ENCODE results near the gene ARG1.

DNA sequence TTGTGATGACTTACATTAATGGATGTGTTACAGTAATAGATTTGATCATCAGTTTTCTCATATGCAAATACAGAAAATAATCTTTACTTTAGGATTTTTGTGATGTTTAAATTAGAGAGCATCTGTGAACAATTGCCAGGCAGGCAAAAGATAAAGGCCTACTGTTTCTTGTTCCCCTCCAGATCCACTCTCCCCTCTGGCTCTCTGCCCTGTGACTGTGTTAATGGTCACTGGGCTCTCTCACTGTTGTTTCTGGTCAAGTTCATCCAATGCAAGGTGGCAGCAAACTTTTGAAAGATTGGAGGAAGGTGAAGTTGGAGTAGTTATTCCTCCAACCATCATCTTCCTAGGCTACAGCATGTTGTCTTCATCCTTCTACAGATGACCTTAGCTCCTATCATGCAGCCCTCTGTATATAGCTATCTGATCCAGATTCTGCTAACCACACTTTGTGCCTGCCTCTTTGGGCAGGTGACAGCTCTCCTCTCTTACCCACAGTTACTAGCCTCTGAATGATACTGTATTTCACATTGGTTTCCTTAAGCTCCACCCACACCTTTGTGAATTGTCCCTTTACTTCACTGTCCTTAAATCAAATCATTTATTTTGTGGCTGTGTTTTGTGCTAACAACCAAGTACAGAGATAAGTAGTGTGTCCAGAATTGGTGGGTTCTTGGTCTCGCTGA is 48.9 kb upstream of the ARG1 start:
- TF ChIP-seq, protein P1, sequence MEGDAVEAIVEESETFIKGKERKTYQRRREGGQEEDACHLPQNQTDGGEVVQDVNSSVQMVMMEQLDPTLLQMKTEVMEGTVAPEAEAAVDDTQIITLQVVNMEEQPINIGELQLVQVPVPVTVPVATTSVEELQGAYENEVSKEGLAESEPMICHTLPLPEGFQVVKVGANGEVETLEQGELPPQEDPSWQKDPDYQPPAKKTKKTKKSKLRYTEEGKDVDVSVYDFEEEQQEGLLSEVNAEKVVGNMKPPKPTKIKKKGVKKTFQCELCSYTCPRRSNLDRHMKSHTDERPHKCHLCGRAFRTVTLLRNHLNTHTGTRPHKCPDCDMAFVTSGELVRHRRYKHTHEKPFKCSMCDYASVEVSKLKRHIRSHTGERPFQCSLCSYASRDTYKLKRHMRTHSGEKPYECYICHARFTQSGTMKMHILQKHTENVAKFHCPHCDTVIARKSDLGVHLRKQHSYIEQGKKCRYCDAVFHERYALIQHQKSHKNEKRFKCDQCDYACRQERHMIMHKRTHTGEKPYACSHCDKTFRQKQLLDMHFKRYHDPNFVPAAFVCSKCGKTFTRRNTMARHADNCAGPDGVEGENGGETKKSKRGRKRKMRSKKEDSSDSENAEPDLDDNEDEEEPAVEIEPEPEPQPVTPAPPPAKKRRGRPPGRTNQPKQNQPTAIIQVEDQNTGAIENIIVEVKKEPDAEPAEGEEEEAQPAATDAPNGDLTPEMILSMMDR (IDR thresholded peaks at IDR 0.05; ENCODE audit: low read depth, low read length, missing input control) = no peak
- TF ChIP-seq RAD21 (IDR thresholded peaks at IDR 0.05) = no peak
- TF ChIP-seq, protein P2, sequence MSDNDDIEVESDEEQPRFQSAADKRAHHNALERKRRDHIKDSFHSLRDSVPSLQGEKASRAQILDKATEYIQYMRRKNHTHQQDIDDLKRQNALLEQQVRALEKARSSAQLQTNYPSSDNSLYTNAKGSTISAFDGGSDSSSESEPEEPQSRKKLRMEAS (IDR thresholded peaks at IDR 0.05) = no peak
- no peak for TF ChIP-seq GABPA (IDR thresholded peaks at IDR 0.05 in 1 of 2, conservative IDR thresholded peaks at IDR 0.05 in 1 of 2)
- no peak for TF ChIP-seq TAF1 (conservative IDR thresholded peaks at IDR 0.05)
- no peak for TF ChIP-seq JUND (IDR thresholded peaks at IDR 0.05)

Data from liver (tissue), 3 donors.